Kidney capillary endothelial cell (primary cell): ENCODE results near the gene PITX2.
A peak's percentile ranks its signal among the peaks of the same experiment; 100 is the strongest.

ENCODE experiments used
- DNase-seq: peaks from one replicate; pipeline ENCODE4 v3.0.0-alpha.2; 2018; ENCODE audit warnings: low spot score

PITX2 gene

GRCh38 chr4:110636171-110636679, 13.3 kb upstream of the PITX2 start:
- no peak for DNase-seq

GRCh38 chr4:110635163-110635865, 12.4 kb upstream of the PITX2 start:
- no peak for DNase-seq

- no peak for DNase-seq
Observed at GRCh38 chr4:110634350-110635162, 11.7 kb upstream of the PITX2 start.

- DNase-seq = no peak
Observed at GRCh38 chr4:110633358-110634341, 10.8 kb upstream of the PITX2 start.

- DNase-seq = no peak
Observed at GRCh38 chr4:110632506-110633357, 9.9 kb upstream of the PITX2 start.

GRCh38 chr4:110631584-110632505, 9.0 kb upstream of the PITX2 start:
- DNase-seq = peak; percentile 77

- no peak for DNase-seq
Observed at GRCh38 chr4:110630688-110631402, 8.0 kb upstream of the PITX2 start.

- DNase-seq = no peak
Observed at GRCh38 chr4:110629780-110630687, 7.2 kb upstream of the PITX2 start.

- DNase-seq = no peak
Observed at GRCh38 chr4:110629214-110629754, 6.4 kb upstream of the PITX2 start.

- DNase-seq = no peak
Observed at GRCh38 chr4:110628663-110629213, 5.9 kb upstream of the PITX2 start.

- DNase-seq = no peak
Observed at GRCh38 chr4:110627977-110628662, 5.2 kb upstream of the PITX2 start.

- DNase-seq = no peak
Observed at GRCh38 chr4:110626532-110627153, 3.8 kb upstream of the PITX2 start.

- DNase-seq = no peak
Observed at GRCh38 chr4:110625576-110626257, 2.8 kb upstream of the PITX2 start.

GRCh38 chr4:110624904-110625494, 2.1 kb upstream of the PITX2 start:
- no peak for DNase-seq

GRCh38 chr4:110624398-110624780, 1.5 kb upstream of the PITX2 start:
- no peak for DNase-seq
